ENCODE measurements around the gene OR2H1. TPM values are rescaled to one million over a fixed set of nuclear protein-coding genes. Genes with fewer than 3 reads are reported as not detected.

Gene OR2H1
- not detected in 2 replicates for total RNA-seq

GRCh38 chr6:29456971-29457370 lies at the start of gene OR2H1, which contains the start of gene OR11A1:
OR2H1 (plus strand) TSS chr6:29457155; CDS start chr6:29461770, 4,615 bp downstream.
OR11A1 (minus strand) TSS chr6:29457071; CDS start chr6:29427641, 29,430 bp downstream.

GRCh38 chr6:29414588-29414987 lies 42.4 kb upstream of the OR2H1 start, which contains the start of gene OR12D1:
OR12D1 (plus strand) TSS chr6:29414928.

GRCh38 chr6:29439006-29439405 lies 17.9 kb upstream of the OR2H1 start, which contains the start of gene OR10C1:
OR10C1 (plus strand) TSS chr6:29439306; CDS start chr6:29440016, 710 bp downstream.

DNA sequence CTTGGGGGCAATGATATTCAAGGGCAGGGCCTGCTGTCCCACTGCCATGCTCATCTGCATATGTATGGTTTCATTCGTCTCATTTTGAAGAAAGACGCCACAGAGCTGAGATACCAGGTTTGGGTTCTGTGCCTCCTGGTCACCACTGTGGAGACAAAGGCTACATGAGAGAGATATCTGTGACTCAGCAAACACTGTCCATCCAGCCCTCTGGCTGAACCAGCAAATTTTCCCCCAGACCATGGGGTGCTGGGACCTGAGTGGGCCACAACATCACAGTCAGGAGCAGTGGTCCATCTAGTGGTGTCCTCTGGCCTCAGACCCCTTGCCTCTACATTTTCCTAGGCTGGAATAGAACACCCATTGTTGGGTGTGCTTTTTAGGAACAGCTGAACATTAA lies 30.7 kb downstream of the OR2H1 start, which contains the start of gene MAS1L:
Gene MAS1L, minus strand, starts transcription at position 297 of the 400 bp plus-strand sequence. Its CDS starts 54 bp downstream, at position 243.

Other genes starting within 250 kb of the OR2H1 start
- gene OR14J1, start 155.5 kb upstream of the OR2H1 start, total RNA-seq, result not detected in 2 replicates
- not detected in 2 replicates for gene OR5V1, start 88.3 kb upstream of the OR2H1 start, total RNA-seq
- gene OR12D3, start 81.9 kb upstream of the OR2H1 start, total RNA-seq, result not detected in 2 replicates
- gene OR12D2, start 61.5 kb upstream of the OR2H1 start, total RNA-seq, result not detected in 2 replicates
- gene OR12D1, start 42.2 kb upstream of the OR2H1 start, total RNA-seq, result not detected in 2 replicates
- not detected in 2 replicates for gene OR10C1, start 17.8 kb upstream of the OR2H1 start, total RNA-seq
- not detected in 2 replicates for gene OR11A1, start 84 bp upstream of the OR2H1 start, total RNA-seq
- gene MAS1L, start 30.8 kb downstream of the OR2H1 start, total RNA-seq, result not detected in 2 replicates
- gene UBD, start 102.6 kb downstream of the OR2H1 start, total RNA-seq, result 0.13 TPM in 1 of 2 replicates, not detected in the other
- gene OR2H2, start 128.0 kb downstream of the OR2H1 start, total RNA-seq, result not detected in 2 replicates
- 4.0 and 12.3 TPM in 2 replicates for gene GABBR1, start 176.0 kb downstream of the OR2H1 start, total RNA-seq
- gene MOG, start 199.9 kb downstream of the OR2H1 start, total RNA-seq, result not detected in 2 replicates
- 0.65 TPM in 1 of 2 replicates, not detected in the other for gene ZFP57, start 224.0 kb downstream of the OR2H1 start, total RNA-seq